ENCODE results near the gene CD109. TPM values are rescaled to one million over a fixed set of nuclear protein-coding genes. Genes with fewer than 3 reads are reported as not detected.
"Not testable (repeated sequence)": the region's sequence is repeated elsewhere in the genome, so short reads cannot be mapped to it uniquely, and the experiment has no call there.

Gene CD109
- total RNA-seq, 2 donors from 2014 or later = 2.0 TPM

DNA sequence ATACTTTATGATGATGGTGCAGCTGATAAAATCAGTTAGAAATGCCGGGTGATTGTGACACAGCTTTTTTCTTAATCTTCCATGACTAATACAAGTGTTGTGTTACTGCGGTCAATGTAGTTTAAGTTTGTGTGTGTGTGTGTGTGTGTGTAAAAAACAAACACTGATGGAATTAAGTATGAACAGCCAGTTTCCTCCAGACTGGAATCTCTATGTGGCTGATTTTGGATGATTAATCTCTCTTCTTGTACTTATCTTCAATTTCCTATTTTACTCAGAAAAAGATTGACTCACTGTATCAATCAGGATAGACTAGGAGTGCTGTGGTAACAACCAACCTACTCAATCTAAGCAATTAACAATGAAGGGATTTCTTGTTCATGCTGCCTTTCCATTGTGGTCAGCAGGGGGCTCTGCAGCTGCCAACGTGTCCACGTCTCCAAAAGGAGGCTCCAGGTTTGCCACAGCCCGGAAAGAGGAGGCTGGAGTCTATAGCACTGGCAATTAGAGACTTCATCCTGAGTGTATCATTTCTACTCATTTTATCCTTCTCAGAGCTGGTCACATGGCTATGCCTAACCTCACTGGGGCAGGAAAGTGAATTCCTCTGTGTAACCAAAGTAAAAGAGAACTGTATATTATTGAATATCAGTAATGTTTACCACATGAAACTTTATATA, 107.7 kb downstream of the CD109 start:
- Histone ChIP-seq H3K9ac (ENCODE audit: extremely low read depth, low read length, poor library complexity, severe bottlenecking) (no peak overlapping the region), H3K4me1 (ENCODE audit: control insufficient read depth, insufficient read depth, low read length) (no peaks in the 10 kb centered on the region)
- no peak overlapping the region for H3K4me3 Mint-ChIP-seq

DNA sequence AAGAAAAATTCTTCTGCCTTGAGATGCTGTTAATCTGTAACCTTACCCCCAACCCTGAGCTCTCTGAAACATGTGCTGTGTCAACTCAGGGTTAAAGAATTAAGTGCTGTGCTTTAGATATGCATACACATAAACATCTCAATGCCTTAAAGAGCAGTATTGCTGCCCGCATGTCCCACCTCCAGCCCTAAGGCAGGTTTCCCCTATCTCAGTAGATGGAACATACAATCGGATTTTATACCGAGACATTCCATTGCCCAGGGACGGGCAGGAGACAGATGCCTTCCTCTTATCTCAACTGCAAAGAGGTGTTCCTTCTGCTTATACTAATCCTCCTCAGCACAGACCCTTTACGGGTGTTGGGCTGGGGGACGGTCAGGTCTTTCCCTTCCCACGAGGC, 109.2 kb downstream of the CD109 start:
- H3K4me1 ChIP-seq (ENCODE audit: control insufficient read depth, insufficient read depth, low read length); H3K27me3 Mint-ChIP-seq (ENCODE audit: insufficient read depth); H3K9me3 Mint-ChIP-seq; H3K9ac ChIP-seq (ENCODE audit: extremely low read depth, low read length, poor library complexity, severe bottlenecking); H3K36me3 Mint-ChIP-seq (ENCODE audit: low read depth); H3K36me3 ChIP-seq (ENCODE audit: control insufficient read depth, insufficient read depth, low read length); H3K9me3 ChIP-seq (ENCODE audit: control insufficient read depth, low read length); H3K4me3 Mint-ChIP-seq; H3K27ac ChIP-seq (ENCODE audit: low read depth, low read length); H3K4me1 Mint-ChIP-seq; H3K27ac Mint-ChIP-seq; H3K4me3 ChIP-seq (ENCODE audit: low read length); DNase-seq: not testable (repeated sequence)
- peaks cover 16% of the 10 kb centered on the region for H3K27me3 ChIP-seq (ENCODE audit: control insufficient read depth, insufficient read depth, low read length, poor library complexity, severe bottlenecking)
- WGBS, 2 experiments (ENCODE audit: insufficient coverage in 1 of 2, insufficient read length in 1 of 2) = 86% methylated on average over 7 of the region's 7 CpGs; no CpG with 5 or more reads in 1 of the 2 experiments

More for the DNA sequence above, 107.7 kb downstream of the CD109 start:
- peaks cover 3% of the 10 kb centered on the region for H3K9me3 Mint-ChIP-seq
- no peak overlapping the region for H3K27ac ChIP-seq (ENCODE audit: low read depth, low read length)
- TF ChIP-seq, protein P1, sequence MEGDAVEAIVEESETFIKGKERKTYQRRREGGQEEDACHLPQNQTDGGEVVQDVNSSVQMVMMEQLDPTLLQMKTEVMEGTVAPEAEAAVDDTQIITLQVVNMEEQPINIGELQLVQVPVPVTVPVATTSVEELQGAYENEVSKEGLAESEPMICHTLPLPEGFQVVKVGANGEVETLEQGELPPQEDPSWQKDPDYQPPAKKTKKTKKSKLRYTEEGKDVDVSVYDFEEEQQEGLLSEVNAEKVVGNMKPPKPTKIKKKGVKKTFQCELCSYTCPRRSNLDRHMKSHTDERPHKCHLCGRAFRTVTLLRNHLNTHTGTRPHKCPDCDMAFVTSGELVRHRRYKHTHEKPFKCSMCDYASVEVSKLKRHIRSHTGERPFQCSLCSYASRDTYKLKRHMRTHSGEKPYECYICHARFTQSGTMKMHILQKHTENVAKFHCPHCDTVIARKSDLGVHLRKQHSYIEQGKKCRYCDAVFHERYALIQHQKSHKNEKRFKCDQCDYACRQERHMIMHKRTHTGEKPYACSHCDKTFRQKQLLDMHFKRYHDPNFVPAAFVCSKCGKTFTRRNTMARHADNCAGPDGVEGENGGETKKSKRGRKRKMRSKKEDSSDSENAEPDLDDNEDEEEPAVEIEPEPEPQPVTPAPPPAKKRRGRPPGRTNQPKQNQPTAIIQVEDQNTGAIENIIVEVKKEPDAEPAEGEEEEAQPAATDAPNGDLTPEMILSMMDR (conservative IDR thresholded peaks at IDR 0.05) = peak; percentile 88
- WGBS, 2 experiments (ENCODE audit: insufficient coverage in 1 of 2, insufficient read length in 1 of 2) = 17 to 53% methylated on average over 2 to 5 of the region's 5 CpGs
- H3K36me3 ChIP-seq (ENCODE audit: control insufficient read depth, insufficient read depth, low read length) = no peaks in the 10 kb centered on the region
- H3K9me3 ChIP-seq (ENCODE audit: control insufficient read depth, low read length) = no peaks in the 10 kb centered on the region
- H3K36me3 Mint-ChIP-seq (ENCODE audit: low read depth) = no peaks in the 10 kb centered on the region
- H3K27me3 Mint-ChIP-seq (ENCODE audit: insufficient read depth) = no peaks in the 10 kb centered on the region
- DNase-seq = peak; percentile 85
- peaks cover 16% of the 10 kb centered on the region for H3K27me3 ChIP-seq (ENCODE audit: control insufficient read depth, insufficient read depth, low read length, poor library complexity, severe bottlenecking)
- H3K27ac Mint-ChIP-seq = no peak overlapping the region
- H3K4me3 ChIP-seq (ENCODE audit: low read length) = no peak overlapping the region
- H3K4me1 Mint-ChIP-seq = peaks cover 7% of the 10 kb centered on the region

DNA sequence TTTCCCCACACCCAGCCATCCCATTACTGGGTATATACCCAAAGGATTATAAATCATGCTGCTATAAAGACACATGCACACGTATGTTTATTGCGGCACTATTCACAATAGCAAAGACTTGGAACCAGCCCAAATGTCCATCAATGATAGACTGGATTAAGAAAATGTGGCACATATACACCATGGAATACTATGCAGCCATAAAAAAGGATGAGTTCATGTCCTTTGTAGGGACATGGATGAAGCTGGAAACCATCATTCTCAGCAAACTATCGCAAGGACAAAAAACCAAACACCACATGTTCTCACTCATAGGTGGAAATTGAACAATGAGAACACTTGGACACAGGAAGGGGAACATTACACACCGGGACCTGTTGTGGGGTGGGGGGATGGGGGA, 110.0 kb downstream of the CD109 start:
- not testable (repeated sequence) for H3K36me3 ChIP-seq (ENCODE audit: control insufficient read depth, insufficient read depth, low read length); H3K4me3 Mint-ChIP-seq; H3K4me1 Mint-ChIP-seq; H3K27ac ChIP-seq (ENCODE audit: low read depth, low read length); H3K4me1 ChIP-seq (ENCODE audit: control insufficient read depth, insufficient read depth, low read length); H3K27me3 Mint-ChIP-seq (ENCODE audit: insufficient read depth); H3K9ac ChIP-seq (ENCODE audit: extremely low read depth, low read length, poor library complexity, severe bottlenecking); H3K36me3 Mint-ChIP-seq (ENCODE audit: low read depth); H3K9me3 Mint-ChIP-seq; H3K9me3 ChIP-seq (ENCODE audit: control insufficient read depth, low read length); DNase-seq; H3K4me3 ChIP-seq (ENCODE audit: low read length); H3K27ac Mint-ChIP-seq
- peaks cover 16% of the 10 kb centered on the region for H3K27me3 ChIP-seq (ENCODE audit: control insufficient read depth, insufficient read depth, low read length, poor library complexity, severe bottlenecking)
- 100% methylated on average over 1 of the region's 4 CpGs; no CpG with 5 or more reads in 1 of the 2 experiments for WGBS, 2 experiments (ENCODE audit: insufficient coverage in 1 of 2, insufficient read length in 1 of 2)

DNA sequence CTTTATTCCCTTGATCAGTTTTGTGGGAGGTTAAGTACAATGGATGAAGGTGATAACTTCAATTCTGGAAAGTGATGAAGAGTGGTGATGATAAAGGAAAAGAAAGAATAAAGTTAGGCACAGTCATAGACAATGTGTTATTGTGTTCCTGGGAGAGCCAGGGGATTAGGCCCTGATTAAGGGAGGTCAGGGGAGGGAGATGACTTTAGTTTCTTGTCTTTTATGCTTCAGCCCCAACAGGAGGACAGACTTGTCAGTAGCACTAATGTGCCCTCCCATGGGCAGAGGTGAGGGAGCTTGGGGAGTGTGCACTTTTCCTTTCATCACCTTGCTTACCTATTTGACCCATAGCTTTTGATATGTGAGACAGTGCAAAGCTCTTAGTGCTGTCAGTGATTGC, 115.7 kb downstream of the CD109 start:
- Histone ChIP-seq H3K27me3 (ENCODE audit: control insufficient read depth, insufficient read depth, low read length, poor library complexity, severe bottlenecking) (peaks cover 14% of the 10 kb centered on the region), H3K36me3 (ENCODE audit: control insufficient read depth, insufficient read depth, low read length) (no peaks in the 10 kb centered on the region), H3K4me1 (ENCODE audit: control insufficient read depth, insufficient read depth, low read length) (no peaks in the 10 kb centered on the region), H3K27ac (ENCODE audit: low read depth, low read length) (no peak overlapping the region), H3K4me3 (ENCODE audit: low read length) (no peak overlapping the region), H3K9me3 (ENCODE audit: control insufficient read depth, low read length) (no peaks in the 10 kb centered on the region), H3K9ac (ENCODE audit: extremely low read depth, low read length, poor library complexity, severe bottlenecking) (no peak overlapping the region)
- H3K4me1 Mint-ChIP-seq = peaks cover 5% of the 10 kb centered on the region
- H3K4me3 Mint-ChIP-seq = no peak overlapping the region
- no peak overlapping the region for H3K27ac Mint-ChIP-seq
- TF ChIP-seq, protein P1 (conservative IDR thresholded peaks at IDR 0.05) = no peak
- no peaks in the 10 kb centered on the region for H3K27me3 Mint-ChIP-seq (ENCODE audit: insufficient read depth)
- no peaks in the 10 kb centered on the region for H3K36me3 Mint-ChIP-seq (ENCODE audit: low read depth)
- DNase-seq = no peak
- H3K9me3 Mint-ChIP-seq = no peaks in the 10 kb centered on the region
